HG02571 (cell line): ENCODE measurements around the gene TMEM52B.

Experiments used
- ATAC-seq: cut with Tn5 transposase; IDR thresholded peaks from one replicate; pipeline ENCODE4 v1.9.1; 2021; ENCODE audit warnings: mild to moderate bottlenecking, moderate library complexity; ENCODE audit not compliant: unreplicated experiment

Gene TMEM52B

DNA sequence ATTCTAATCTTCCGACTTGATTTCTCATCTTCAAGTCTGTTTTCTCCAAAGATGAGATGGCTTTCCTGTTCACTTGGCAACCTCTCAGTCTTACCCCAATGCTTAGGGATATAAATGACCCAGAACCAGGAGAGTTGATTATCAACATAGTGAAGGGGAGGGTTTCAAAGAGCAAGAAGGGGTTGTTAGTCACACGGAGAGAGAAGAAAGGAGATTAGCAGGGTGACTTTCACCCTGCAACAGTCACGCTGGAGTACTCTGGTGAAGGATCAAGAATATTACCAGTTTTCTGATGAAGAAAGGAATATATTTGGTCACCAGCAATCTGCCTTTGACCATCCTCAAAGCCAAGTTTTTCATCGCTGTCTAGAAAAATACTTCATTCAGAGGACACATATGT, at the start of gene TMEM52B:
Gene TMEM52B, plus strand, starts transcription at position 212 of the 400 bp plus-strand sequence. CDS start 543 bp downstream, outside the sequence.
- no peak for ATAC-seq

DNA sequence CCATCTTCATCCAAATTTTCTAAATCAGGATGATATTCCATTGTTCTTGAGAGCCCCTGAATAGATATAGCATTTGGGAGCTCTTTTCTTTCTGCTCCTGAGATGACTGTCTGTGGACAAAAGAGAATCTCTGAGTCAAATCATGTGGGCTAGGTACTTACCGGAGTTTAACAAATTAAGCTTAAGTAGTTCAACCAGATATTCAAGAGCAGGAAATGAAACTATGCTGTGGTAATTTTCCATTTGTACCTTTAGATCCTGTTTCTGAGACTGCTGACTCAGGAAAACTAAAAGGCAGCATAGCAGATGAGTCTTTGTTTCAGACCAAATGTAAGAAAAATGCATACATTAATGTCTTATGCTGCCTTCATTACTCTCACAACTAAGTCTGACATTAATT, 48.8 kb upstream of the TMEM52B start, which contains the start of gene CLEC7A:
Gene CLEC7A, minus strand, starts transcription at position 158 of the 400 bp plus-strand sequence. Its CDS starts 117 bp downstream, at position 41.
- peak; percentile 90 for ATAC-seq

- ATAC-seq, result no peak
Measured at GRCh38 chr12:10131111-10131690, 47.6 kb upstream of the TMEM52B start.

DNA sequence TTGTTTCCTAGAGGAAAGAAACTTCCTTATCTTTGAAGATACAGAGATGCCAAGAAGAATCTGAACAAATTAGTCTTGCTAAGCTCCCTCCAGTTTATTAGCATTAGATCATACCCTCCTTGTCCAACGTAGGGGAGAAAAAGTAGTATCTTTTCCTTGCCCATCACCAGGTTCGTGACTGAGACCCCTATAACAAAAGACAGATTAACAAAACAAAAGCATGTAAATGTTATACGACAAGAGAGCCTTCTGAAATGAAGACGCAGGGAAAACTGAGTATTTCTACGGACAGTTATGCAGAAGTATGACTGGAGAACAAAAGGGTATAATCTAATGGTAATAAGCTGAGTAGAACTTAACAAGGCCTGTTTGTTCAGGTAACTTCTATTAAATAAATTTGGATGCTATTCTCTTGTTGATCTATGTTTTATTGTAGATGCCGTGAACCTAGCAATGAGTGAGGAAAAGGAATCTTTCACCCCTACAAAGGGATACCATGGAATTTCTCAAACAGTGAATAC, 45.9 kb upstream of the TMEM52B start:
- ATAC-seq, result no peak

DNA sequence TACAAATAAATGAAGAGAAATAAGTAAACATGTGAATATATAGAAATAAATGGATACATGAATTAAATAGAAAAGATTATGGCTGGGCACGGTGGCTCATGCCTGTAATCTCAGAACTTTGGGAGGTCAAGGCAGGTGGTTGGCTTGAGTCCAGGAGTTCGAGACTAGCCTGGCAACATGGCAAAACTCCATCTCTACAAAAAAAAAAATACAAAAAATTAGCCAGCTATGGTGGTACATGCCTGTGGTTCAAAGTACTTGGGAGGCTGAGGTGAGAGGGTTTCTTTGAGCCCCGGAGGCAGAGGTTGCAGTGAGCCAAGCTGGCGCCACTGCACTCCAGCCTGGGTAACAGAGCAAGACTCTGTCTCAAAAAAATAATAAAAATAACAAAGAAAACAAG, 43.7 kb upstream of the TMEM52B start:
- ATAC-seq, result no peak

DNA sequence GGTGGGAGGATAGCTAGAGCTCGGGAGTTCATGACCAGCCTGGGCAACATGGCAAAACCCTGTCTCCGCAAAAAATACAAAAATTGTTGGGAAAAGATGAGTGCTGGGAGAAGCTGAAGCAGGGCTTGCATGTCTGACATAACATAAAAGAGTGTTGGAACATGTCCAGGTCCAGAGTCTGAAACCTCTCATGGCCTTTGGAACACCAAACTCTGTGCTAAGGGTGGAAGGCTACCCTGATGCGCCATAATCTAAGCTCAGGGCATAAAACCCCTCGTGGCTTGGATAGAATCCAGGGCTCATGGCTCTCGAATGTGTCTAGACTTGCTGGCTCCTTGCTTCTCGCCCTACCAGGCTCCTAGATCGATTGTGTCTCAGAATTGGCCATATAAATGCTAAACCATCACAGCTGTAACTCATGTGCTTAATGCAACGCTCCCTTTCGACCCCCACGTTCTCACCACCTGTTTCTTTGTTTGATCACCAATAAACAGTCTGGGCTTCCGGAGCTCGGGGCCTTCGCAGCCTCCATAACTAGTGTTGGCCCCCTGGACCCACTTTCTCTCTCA, 42.1 kb upstream of the TMEM52B start:
- no peak for ATAC-seq

DNA sequence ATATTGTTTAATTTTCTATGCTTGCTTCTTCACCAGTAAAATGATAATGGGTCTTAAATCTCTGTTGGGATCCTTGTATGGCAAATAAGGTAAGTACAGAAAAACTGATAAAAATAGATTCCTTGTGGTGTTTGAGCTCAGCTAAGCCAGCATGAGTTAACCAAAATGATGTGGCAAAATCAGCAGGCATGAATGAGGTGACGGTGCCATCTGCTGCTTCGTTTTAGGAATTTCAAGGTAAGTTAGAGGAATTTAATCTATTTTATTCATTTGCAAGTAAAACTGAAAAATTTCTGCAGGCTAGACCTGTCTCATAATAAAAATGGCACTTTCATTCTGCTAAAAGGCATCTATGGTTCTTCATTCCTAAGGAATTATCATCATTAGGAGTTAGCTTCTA, 38.8 kb upstream of the TMEM52B start:
- ATAC-seq, result no peak

GRCh38 chr12:10142976-10143589, 35.7 kb upstream of the TMEM52B start:
- ATAC-seq, result no peak

DNA sequence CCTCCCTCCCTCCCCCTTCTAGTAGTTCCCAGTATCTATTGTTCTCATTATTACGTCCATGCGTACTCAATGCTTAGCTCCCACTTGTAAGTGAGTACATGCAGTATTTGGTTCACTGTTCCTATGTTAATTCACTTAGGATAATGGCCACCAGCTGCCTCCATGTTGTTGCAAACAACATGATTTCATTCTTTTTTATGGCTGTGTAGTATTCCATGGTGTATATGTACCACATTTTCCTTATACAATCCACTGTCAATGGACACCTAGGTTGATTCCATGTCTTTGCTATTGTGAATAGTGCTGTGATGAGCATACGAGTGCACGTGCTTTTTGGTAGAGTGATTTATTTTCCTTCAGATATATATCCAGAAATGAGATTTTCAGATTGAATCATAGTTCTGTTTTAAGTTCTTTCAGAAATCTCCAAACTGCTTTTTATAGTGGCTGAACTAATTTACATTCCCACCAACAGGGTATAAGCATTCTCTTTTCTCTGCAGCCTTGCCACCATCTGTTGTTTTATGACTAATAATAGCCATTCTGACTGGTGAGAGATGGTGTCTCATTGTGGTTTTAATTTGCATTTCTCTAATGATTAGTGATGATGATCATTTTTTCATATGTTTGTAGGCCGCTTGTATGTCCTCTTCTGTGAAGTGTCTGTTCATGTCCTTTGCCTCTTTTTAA, 31.0 kb upstream of the TMEM52B start:
- ATAC-seq, result peak; percentile 65

- no peak for ATAC-seq
Measured at GRCh38 chr12:10151621-10152020, 27.2 kb upstream of the TMEM52B start.

- peak; percentile 59 for ATAC-seq
Measured at GRCh38 chr12:10153271-10154144, 25.3 kb upstream of the TMEM52B start.

DNA sequence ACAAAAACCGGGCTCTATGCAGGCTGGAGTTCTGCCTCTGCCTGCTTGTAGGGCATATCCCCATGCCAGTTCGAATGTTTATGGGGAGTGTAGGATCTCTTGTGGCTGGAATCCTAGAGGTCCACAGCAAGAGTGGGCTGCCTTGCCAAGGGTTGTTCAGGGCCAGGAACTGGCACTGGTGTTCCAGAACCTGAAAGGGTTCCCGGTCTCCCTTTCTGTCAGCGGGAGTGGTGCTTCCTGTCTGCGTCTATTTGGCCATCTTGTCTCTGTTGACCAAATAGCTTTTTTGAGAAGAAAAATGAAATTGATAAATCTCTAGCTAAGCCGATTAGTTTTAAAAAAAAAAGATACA, 24.7 kb upstream of the TMEM52B start:
- ATAC-seq, result no peak

- ATAC-seq, result no peak
Measured at GRCh38 chr12:10155966-10156365, 22.9 kb upstream of the TMEM52B start.

DNA sequence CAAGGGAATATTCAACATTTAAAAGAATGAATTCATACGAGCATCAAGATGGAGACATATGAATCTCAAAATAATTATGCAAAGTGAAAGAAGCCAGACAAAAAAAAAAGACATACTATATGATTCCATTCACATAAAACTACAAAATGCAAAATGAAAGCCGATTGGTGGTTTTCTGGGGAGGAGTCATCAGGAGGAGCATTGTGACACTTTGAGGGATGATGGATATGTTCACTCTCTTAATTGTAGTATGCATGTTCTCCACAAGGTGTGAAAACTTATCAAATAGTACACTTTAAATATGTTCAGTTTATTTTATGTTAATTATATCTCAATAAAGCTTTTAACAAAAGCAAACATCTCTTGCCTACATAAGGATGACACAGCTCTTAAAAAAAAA, 20.4 kb upstream of the TMEM52B start:
- ATAC-seq, result no peak

- ATAC-seq, result no peak
Measured at GRCh38 chr12:10159280-10159679, 19.6 kb upstream of the TMEM52B start.

DNA sequence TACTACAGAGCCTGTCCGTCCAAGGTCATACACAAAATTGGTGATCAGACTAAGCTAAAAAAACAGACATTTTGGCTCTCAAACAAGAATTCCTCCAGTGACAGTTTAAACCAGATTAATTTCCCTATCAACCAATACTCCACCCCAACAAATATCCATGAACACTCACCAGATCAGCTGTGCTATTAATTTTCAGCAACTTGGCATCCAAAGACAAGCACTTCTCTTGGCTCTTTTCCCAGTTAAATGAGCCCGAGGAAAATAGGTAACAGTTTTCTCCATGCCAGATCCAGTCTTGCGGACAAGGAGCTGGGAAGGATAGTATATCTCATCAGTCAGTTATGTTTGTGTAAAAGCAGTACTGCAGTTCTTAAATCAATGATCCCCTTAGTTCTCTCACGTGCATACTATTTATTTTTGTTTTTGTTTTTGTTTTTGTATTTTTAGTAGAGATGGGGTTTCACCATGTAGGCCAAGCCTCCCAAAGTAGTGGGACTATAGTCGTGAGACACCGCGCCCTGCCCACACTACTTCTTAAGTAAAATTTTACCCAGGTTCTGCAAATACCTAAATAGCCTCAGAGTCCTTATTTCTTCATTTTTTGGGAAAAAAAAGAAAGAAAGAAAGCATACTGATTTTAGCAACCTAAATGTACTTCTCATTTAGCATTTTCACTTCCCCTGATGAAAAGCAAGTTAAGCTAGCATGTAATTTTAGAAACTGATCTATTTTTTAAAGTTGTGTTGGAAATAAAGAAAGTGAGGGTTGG, 18.0 kb upstream of the TMEM52B start:
- no peak for ATAC-seq

DNA sequence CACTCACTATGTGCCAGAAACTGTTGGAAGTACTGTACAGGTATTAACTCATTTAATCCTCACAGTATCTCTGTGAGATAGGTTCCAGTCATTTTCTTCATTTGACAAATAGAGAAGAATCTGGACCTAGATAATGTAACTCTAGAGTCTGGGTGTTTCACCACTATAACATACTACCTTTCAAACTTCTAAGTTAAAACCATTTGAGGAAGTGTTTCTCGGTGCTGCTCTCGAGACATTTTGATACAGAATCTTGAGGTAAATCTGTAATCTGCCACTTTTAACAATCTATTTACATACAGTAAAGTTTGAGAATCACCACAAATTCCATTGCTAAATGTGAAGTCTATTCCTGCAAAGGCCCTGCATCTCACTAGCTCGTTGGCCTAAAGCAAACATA, 15.7 kb upstream of the TMEM52B start:
- ATAC-seq, result no peak

DNA sequence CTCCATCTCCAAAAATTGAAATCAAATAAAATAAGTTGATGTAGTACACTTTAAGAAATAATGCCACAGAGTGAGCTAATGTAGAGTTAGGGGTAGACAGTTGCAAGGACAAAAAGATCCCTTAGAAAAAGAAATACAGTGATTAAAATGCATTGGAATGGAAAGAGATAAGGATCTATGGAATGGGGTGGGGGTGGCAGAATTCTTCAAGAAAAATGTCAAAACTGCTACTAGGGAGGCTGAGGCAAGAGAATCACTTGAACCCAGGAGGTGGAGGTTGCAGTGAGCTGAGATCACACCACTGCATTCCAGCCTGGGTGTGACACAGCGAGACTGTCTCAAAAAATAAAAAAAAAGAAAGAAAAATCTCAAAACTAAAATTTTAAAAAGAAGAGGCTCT, 13.4 kb upstream of the TMEM52B start:
- ATAC-seq, result no peak

- no peak for ATAC-seq
Measured at GRCh38 chr12:10167599-10167998, 11.2 kb upstream of the TMEM52B start.

GRCh38 chr12:10169104-10169503, 9.7 kb upstream of the TMEM52B start:
- ATAC-seq, result no peak
